Kasumi-1 (cell line): ENCODE data around the gene TRIM8.

ENCODE experiments used
- DNase-seq, 2 experiments: peaks; one replicate each; lab custom pipeline; 2025; lab: John Stamatoyannopoulos, UW

Gene TRIM8, protein sequence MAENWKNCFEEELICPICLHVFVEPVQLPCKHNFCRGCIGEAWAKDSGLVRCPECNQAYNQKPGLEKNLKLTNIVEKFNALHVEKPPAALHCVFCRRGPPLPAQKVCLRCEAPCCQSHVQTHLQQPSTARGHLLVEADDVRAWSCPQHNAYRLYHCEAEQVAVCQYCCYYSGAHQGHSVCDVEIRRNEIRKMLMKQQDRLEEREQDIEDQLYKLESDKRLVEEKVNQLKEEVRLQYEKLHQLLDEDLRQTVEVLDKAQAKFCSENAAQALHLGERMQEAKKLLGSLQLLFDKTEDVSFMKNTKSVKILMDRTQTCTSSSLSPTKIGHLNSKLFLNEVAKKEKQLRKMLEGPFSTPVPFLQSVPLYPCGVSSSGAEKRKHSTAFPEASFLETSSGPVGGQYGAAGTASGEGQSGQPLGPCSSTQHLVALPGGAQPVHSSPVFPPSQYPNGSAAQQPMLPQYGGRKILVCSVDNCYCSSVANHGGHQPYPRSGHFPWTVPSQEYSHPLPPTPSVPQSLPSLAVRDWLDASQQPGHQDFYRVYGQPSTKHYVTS

DNA sequence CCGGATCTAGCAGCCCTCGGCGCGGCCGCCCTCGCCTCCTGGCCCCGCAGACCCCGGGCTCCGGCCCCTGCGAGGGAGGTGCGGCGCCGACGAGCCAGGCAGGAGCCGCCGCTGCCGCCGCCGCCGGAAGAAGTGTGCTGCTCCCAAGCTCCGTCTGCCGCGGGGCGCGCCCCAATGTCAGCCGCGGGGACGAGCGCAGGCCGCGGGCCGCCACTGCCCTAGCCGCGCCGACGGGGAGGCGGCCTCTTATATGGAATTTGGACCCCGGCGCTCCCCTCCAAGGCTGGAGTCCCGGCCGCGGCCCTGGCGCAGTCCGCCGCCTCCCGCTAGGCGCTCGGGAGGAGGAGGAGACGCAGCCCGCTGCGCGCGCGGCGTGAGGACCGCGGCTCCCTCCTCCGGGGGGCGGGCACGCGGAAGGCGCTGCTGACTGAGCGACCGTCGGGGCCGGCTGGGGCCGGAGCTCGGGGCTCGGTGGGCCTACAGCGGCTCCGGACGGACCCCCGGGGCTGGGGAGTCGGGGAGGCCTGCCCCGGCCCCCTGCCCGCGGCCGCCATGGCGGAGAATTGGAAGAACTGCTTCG lies at the start of gene TRIM8:
Gene TRIM8, plus strand, starts transcription at position 414 of the 580 bp plus-strand sequence. Its CDS starts 139 bp downstream, at position 553.
- peak; percentile 45 to 54 for DNase-seq

DNA sequence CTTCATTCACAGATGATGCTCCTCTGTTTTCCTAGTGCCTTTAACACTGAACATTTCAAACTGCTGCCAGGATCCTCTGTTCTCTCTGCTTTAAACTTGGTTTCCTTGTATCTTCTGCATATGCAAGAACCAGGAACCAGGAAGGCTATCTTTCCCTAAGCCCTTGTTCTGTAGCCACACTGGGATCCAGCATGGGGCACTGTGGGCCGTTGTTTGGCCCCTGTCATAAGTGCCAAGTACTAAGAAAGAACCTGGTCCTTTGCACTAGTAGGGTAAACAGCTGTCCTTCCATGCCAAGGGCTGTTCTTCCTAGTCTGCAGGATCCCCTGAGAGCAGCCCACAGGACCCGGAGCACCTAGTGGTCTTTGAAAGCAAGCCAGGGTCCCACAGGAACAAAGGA lies 49.0 kb upstream of the TRIM8 start:
- no peak for DNase-seq

DNA sequence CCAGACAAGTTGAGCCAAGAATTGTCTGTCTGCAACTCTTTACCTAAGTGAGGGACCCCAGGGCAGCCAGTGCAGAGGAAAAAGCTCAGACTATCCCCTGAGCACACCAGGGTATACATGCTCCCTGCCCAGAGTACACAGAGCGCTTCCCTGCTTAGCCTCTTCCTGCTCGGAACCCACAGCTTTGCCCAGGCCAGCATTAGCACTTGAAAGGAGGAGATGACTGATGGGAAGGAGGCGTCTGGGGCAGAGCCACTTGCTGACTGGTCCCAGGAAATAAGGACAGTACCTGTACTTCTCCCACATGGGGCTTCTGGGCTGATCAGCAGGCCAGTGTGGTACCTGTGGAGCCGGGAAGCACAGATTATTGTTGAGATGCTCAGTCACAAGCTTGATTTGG lies 48.4 kb upstream of the TRIM8 start:
- DNase-seq: no peak

DNA sequence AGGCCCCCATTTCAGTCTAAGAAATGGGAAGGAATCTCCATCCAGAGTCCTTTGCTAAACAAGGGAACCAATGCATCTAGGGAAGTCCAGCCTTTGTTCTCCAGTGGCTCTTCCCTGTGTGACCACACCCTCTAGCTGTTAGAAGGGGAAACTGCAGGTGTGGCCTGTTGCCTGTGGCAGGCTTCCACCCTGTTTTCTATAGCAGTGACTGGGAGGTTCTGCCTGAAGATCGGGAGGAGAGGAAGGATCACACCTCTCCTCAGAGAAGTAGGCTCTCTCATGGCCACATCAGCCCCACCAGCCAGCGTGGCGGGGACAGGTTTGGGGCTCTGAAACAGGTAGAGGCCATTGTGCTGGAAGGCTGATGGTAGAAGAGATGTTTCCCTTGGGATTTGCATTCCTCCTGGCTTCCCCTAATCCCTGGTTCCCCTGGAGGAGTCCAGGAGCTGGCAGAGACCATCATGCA lies 47.7 kb upstream of the TRIM8 start:
- DNase-seq: peak; percentile 77 to 91

DNA sequence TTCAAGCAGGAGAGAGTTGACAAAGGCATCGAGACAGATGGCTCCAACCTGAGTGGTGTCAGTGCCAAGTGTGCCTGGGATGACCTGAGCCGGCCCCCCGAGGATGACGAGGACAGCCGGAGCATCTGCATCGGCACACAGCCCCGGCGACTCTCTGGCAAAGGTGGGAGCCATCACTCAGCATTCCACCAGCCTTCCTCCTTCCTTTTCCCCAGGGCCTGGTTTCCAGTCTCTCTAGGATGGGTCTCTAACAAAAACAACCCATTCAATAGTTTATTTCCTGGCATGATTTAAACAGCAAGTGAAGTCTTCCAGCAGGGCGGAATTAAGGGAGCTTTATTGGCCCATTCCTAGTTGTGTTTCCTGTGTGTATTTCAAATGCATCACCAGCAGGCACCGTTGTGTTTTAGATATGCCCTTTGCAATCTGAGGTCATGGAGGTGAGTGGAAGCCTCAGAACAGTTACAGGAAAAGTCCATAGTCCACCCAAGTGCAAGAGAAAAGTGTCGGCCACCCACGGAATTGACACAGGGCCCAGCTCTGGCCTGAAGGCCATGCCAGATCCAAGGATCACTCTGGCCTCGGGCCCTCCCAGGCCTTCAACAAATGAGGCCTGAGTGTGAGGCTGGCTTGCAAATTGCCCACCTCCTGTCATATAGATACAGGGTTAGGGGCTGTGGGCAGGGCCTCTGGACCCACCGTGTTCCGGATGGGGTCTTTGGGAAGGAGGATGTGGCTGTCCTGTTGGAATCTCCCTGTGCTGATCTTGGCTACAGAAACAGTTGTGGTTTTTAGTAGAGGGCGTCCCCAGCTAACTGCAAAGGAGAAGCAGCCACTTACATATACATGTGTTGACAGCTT lies 46.9 kb upstream of the TRIM8 start:
- peak; percentile 80 to 87 for DNase-seq

DNA sequence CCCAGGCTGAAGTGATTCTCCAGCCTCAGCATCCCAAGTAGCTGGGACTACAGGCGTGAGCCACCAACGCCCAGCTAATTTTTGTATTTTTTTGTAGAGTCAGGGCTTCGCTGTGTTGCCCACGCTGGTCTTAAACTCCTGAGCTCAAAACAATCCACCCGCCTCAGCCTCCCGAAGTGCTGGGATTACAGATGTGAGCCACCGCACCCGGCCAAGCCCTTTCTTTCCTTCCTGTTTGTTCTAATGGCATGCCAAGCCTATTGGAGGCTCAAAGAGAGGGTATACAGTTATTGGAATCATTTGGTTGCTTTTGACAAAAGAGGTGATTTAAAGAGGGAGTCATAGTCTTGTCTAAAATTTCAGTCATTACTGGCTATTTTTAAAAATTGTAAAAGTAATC lies 46.0 kb upstream of the TRIM8 start:
- DNase-seq: peak in 1 of 2 experiments; percentile 23

DNA sequence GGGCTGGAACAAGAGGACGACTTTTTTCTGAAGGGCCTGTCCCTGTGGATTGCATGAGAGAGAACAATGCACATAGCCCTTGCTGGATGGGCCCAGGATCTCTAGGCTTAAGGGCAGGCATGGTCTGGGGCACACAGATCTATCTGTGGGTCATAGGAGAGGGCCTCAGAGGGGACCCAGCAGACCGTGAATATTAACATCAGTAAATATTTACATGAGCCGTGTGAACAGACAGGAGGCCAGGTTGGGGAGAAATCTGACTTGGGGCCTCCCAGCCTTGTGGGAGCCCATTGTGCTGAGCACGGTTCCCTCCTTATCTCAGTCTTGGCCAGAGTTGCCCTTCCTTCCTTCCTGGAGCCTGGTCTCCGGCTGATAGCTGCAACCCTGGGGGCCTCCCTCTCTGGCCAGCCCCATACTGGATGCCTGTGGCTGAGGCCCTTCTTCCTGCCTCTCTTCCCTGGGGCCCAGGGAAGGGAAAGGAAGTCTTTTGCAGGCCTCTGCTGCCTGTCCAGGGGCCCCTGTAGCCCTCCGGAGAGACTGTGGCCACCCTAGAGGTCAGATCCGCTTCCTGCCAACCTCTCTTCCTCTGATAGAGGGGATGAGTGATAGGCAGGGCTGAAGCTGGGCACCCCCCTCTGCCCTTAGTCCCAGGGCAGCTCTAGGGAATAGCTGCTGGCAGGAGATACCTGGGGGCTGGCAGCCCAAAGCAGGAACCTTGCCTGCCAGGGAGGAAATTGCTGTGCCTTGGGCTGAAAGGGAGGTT lies 44.5 kb upstream of the TRIM8 start:
- peak; percentile 98 to 99 for DNase-seq

DNA sequence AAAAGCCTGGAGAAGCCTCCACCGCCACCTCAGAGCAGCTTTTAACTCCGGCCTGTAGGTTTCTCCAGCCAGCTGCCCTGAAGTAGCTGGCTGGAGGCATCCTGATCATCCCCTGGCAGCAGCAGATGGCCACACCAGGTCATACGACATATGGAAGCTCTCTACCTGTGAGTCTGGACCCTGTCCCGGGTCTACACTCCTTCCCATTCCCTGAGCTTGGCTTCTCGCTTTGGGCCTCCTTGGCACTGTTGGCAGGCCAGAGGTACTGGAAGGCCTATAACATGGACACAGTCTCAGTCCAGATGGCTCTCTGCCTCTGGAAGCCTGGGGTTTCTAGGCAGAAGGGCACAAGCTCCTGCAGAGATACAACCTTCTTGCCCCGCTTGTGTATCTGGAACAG lies 43.5 kb upstream of the TRIM8 start:
- DNase-seq: no peak

DNA sequence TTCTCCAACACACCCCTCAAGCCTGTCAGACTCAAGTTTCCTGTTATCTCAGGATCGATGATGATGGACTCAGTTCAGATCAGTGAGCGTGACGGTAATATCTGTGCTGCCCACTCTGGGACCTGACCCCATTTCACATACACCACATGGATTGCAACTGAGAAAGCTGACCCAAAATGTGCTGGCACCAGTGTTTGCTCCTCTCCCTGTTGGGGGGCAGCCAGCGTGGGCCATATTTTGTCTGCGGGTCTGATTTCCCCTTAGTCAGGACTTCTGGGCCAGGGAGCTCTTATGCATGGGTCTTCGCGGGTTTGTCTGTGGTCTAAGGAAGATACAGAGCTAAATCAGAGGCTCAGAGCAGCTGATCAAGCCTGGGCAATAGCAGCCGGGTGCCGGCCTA lies 42.6 kb upstream of the TRIM8 start:
- no peak for DNase-seq

DNA sequence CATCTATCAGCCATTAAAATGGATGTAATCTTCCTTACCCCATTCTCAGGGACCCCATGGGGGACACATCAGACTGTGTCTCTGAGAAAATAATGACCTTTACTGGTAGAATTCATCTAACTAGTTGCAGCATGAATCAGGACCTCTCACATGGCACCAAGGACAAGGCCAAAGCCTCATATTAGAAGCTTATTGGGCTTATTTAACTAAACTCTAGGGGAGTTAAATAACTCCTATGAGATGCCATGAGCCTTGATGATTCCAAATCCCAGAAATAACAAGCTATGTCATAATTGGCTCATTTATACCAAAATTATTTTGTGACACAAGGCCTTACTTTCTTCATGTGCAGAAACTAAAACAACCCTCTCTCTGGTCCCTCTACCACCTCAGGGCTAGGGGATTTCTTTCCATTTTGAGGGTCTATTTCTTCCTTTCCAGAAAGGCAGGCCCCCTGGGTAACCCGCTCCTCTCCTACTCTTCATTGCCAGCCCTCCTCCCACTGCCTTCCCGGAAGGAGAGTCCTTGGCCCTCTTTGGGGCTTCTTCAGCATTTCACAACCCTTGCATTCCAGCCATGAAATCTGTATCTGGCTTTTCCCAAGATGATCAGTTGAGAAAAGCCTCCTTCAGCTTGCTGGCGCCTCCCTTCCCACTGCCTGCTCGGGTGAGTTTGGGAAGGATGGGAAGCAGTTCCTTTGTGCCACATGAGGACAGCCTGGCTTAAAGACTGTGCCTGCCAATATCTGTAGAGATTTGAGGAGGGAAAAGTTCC lies 41.8 kb upstream of the TRIM8 start:
- no peak for DNase-seq

DNA sequence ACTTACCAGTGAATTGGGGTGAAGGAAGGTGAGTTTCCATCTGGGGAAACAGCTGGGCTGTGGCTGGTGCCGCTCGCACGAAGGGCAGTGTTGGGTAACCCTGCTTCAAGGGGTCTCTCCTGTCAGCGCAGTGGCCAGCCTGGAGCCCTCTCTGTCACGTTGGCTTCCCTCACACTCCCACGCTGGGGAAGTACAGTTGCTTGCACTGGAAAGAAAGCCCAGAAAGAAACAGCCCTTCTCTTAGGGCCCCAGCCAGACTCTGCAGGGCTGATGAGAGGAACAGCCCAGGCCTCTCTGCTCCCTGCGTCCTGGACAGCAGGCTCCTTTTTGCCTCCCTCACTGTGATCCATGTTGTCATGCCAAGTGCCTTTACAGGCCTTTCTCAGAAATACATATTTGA lies 40.3 kb upstream of the TRIM8 start:
- peak; percentile 77 to 80 for DNase-seq

DNA sequence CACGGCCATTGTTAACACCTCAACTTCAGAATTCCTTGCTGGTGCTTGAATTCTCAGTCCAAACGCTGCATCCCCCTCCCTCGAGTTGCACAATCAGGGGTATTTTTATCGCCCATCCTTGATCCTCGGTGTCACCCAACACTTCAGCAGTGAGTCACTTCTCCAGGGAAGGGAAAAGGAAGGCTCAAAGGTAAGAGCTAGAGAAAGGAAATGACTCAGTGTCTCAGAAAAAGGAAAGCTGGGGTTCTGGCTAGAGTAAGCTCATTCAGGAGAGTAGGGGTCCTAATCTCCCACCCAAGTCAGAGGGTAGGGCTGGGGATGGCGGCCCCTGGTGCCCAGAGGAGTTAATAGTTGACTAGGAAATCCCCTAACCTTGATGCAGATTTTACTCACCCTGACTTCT lies 39.8 kb upstream of the TRIM8 start:
- peak; percentile 43 to 57 for DNase-seq

DNA sequence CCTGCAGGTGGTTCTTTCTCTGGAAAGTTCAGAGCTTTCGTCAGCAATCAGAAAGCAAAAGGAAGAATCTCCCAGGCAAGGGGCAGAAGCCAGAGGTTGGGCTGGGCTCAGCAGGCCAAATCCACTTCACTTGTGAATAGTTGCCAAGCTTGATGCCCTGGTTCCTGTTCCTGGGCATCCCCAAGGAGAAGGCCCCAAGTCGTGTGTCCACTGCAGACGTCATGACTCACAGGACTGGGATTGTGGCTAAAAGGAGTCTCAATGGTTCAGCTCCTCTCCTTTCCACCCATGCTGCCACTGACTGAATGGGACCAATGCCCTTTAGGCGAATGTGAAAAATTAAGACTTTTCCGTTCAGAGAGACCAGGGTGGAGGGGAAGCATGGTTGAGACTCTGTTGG lies 38.6 kb upstream of the TRIM8 start:
- no peak for DNase-seq

DNA sequence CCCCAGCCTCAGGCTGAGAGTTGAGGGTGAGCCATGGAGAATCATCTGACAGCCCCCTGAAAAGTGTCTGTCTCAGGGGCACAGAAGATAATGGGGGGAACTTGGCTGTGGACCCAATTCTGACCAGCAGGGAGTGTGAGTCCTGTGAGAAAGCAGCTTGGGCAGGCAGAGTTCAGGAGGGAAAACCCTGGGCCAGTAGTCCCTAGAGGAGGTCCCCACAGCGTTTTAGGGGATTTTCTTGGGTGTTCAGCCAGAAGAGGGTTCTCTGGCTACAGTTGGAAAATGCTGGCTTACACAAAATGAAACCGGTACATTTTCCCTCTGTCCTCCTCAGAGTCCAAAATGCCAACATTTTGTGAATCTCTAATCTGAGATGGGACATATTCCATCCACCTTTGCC lies 35.8 kb upstream of the TRIM8 start:
- DNase-seq: no peak

DNA sequence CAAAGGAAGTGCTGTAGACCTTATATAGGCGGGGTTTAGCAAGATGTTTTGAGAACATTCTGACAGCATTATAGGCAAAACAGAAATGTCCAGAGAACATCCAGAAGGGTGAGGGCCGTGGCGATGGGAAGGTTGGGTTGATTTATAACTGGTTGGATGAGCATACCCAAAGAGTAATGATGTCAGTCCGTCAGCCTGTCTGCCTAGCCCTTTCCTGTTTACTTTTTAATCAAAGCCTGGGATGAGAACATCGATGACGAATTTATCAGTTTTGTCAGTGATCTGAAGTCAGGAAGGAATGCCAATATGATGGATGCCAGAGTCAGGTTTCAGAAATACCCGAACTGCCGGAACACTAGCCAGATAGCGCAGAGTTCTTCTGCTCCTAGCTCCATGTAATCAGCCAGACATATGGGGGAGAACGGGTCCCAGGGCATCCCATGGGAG lies 33.8 kb upstream of the TRIM8 start:
- no peak for DNase-seq

DNA sequence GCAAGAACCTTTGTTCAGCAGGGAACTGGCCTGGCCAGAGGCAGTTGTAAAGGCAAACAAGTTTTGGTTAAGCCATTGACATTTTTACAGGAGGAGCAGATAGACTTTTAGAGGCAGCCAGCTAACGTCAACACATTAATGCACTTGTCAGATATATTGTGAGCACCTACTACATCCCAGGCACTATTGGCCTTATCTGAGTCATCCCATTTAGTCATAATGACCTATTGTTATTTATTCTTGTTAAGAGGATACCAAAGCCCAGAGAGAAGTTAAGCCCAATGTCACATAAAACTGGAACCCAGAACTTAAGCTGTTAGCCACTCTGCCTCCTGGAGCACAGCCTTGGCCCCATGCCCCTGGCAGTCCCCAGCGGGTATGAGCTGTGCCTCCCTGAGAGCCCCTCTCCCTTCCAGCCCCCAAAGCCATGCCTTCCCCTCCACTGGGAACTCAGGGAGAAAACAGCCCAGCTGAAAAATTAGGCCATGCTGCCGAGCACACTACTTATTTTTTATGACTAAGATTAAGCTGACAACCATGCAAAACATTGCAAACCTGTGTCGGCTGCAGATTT lies 32.7 kb upstream of the TRIM8 start:
- no peak for DNase-seq

DNA sequence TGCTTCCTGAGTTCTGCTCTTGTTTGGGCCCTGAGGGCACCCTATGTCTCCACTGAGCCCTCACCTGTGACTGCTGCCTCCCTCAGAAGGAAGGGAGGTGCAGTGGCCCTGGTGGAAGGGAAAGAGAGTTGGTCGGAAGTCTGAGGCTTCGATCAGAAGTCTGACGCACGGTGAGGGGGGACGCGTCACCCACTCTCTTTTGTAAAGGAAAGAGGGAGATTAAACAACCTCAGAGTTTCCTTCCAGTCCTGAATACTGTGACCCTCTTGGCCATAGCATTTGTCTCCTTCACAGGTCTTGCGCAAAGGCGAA lies 31.4 kb upstream of the TRIM8 start:
- DNase-seq: peak; percentile 61 to 73

DNA sequence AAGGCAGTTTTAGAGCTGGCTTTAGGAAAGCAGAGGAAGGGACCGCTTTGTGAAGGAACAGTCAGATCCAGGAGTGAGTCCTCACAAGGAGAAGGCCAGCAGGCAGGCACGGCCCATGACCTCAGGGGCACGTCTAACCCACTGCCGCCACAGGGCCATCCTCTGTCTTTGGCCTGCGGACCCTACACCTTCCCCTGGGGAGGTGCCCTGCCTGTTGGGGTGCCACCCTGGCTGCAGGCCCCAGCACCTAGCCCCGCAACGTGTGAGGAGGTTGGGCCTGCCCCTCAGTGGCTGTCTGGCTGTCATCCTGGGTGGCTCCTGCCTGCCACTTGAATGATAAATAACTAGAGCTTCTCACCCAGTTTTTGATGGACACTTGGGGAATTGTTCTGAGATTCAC lies 31.0 kb upstream of the TRIM8 start:
- no peak for DNase-seq

DNA sequence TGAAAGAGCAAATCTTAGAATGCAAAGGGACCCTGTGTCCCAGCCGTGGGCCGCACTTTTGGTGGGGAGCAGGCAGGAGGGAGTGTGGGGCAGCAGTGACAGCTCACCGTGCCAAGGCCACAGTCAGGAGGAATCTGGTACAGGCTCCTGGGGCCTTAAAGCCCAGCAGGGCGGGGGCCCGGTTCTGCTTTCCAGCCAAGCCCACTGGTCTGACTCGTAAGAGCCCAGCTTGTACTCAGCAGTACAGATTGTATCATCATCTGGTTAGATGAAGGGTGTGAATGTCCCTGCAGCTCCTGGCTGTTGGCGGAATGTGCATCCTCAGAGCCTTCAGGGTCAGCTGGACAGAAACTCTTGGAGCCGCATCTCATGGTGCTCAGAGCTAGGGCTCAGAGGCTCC lies 30.5 kb upstream of the TRIM8 start:
- no peak for DNase-seq

DNA sequence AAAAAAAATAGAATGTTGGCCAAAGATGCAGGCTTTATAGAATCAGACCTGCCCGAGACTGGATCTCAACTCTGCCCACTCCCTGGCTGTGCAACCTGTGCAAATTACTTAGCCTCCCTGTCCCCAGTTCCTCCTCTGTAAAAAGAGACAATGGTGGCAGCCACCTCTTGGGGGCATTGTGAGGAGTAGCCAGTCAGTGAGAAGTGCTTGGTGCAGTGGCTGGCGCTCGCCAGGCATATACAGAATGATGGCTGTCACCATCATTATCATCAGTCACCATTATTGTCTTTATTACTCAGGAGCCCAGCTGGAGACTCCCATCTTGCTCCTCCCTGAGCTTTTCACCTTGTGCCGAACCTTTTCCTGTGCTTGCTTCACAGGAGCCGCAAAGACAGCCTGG lies 29.4 kb upstream of the TRIM8 start:
- no peak for DNase-seq

DNA sequence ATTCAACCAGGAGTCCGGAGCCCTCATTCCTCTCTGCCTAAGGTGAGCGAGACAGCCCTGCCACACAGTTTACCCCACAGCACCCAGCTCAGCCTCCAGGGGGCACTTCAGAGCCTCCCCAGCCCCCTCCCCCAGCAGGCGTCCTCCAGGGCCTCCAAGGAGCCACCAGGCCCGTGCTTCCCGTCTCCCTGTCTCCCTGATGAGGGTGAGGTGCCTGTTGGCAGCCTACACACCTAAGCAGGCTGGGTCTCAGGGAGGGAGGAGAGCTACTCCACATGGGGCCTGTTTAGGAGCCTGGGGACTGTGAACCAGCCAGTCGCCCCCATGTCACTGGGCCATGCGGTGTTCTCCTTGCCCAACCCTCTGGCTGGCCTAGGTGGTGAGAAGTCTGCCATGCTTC lies 28.9 kb upstream of the TRIM8 start:
- DNase-seq: no peak
